IPS-18a (cell line): Measurements from ENCODE around the gene MUC5AC.

ENCODE experiments used
- H3K27ac ChIP-seq: one replicate; pipeline ENCODE4 v1.5.1; 2013; ENCODE audit warnings: low read length
- H3K27me3 ChIP-seq: one replicate; pipeline ENCODE4 v1.6.1; 2013; ENCODE audit warnings: mild to moderate bottlenecking, low read length; ENCODE audit not compliant: control insufficient read depth, insufficient read depth
- H3K36me3 ChIP-seq: one replicate; pipeline ENCODE4 v1.6.1; 2013; ENCODE audit warnings: low read depth, low read length; ENCODE audit not compliant: control insufficient read depth
- H3K4me1 ChIP-seq: one replicate; pipeline ENCODE4 v1.6.1; 2013; ENCODE audit warnings: low read depth, low read length; ENCODE audit not compliant: control insufficient read depth
- H3K4me3 ChIP-seq: one replicate; pipeline ENCODE4 v1.5.1; 2013; ENCODE audit warnings: low read length
- H3K9ac ChIP-seq: one replicate; pipeline ENCODE4 v1.6.1; 2013; ENCODE audit warnings: mild to moderate bottlenecking, low read length, moderate library complexity
- H3K9me3 ChIP-seq: one replicate; pipeline ENCODE4 v1.6.1; 2013; ENCODE audit warnings: low read depth, low read length; ENCODE audit not compliant: control insufficient read depth

The MUC5AC gene

GRCh38 chr11:1193326-1194230 lies 35.8 kb downstream of the MUC5AC start:
- H3K27ac ChIP-seq = no peak overlapping the region
- no peaks in the 10 kb centered on the region for H3K36me3 ChIP-seq
- no peaks in the 10 kb centered on the region for H3K27me3 ChIP-seq
- no peaks in the 10 kb centered on the region for H3K4me1 ChIP-seq
- no peak overlapping the region for H3K9ac ChIP-seq
- no peak overlapping the region for H3K4me3 ChIP-seq
- no peaks in the 10 kb centered on the region for H3K9me3 ChIP-seq

GRCh38 chr11:1194231-1194976 lies 36.7 kb downstream of the MUC5AC start:
- H3K9ac ChIP-seq = no peak overlapping the region
- no peaks in the 10 kb centered on the region for H3K4me1 ChIP-seq
- no peak overlapping the region for H3K27ac ChIP-seq
- no peak overlapping the region for H3K4me3 ChIP-seq
- no peaks in the 10 kb centered on the region for H3K9me3 ChIP-seq
- H3K36me3 ChIP-seq = no peaks in the 10 kb centered on the region
- no peaks in the 10 kb centered on the region for H3K27me3 ChIP-seq

DNA sequence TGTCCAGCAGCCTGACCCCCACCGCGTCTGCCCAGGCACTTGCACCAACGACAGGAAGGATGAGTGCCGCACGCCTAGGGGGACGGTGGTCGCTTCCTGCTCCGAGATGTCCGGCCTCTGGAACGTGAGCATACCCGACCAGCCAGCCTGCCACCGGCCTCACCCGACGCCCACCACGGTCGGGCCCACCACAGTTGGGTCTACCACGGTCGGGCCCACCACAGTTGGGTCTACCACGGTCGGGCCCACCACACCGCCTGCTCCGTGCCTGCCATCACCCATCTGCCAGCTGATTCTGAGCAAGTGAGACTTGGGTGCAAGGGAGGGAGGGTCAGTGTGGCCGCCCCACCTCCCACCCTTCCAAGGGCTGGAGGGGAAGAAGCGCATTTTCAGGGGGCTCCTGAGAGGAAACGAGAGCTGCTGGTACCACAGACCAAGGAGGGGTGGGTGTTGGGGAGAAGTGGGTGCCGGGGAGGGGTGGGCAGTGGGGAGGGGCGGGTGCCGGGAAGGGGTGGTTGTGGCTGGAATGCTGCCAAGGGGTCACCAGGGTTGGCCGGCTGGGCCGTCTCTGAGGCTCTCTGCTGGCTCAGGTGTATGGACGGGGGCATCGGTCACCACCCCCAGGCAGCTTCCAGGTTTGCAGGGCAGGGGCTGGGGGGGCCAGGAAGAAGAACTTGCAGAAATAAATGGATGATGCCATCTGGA lies 37.4 kb downstream of the MUC5AC start:
- H3K9ac ChIP-seq = no peak overlapping the region
- no peaks in the 10 kb centered on the region for H3K4me1 ChIP-seq
- no peaks in the 10 kb centered on the region for H3K27me3 ChIP-seq
- no peaks in the 10 kb centered on the region for H3K9me3 ChIP-seq
- no peak overlapping the region for H3K4me3 ChIP-seq
- no peaks in the 10 kb centered on the region for H3K36me3 ChIP-seq
- no peak overlapping the region for H3K27ac ChIP-seq

- Histone ChIP-seq H3K4me3 (no peak overlapping the region), H3K9ac (no peak overlapping the region), H3K4me1 (no peaks in the 10 kb centered on the region), H3K9me3 (no peaks in the 10 kb centered on the region), H3K27me3 (no peaks in the 10 kb centered on the region), H3K27ac (no peak overlapping the region), H3K36me3 (no peaks in the 10 kb centered on the region)
Observed at GRCh38 chr11:1195682-1196515, 38.1 kb downstream of the MUC5AC start.

GRCh38 chr11:1196516-1197391 lies 39.0 kb downstream of the MUC5AC start:
- Histone ChIP-seq H3K9me3 (no peaks in the 10 kb centered on the region), H3K4me3 (no peak overlapping the region), H3K27ac (no peak overlapping the region), H3K27me3 (no peaks in the 10 kb centered on the region), H3K36me3 (no peaks in the 10 kb centered on the region), H3K9ac (no peak overlapping the region), H3K4me1 (no peaks in the 10 kb centered on the region)

DNA sequence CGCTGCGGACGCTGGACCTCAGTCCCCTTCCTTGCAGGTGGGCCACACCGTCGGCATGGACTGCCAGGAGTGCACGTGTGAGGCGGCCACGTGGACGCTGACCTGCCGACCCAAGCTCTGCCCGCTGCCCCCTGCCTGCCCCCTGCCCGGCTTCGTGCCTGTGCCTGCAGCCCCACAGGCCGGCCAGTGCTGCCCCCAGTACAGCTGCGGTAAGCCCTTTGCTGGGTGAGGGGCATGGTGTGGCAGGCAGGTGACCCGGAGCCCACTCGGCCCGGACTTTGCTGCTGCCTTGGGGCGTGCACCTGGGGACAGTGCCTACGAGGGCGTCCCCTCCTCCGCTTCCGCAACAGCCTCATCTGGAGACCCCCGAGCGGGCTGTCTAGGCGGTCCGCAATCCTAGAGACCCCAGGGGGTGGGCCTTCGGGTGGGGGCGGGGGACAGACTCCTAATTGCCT lies 39.7 kb downstream of the MUC5AC start:
- Histone ChIP-seq H3K27ac (no peak overlapping the region), H3K9me3 (no peaks in the 10 kb centered on the region), H3K4me1 (no peaks in the 10 kb centered on the region), H3K36me3 (no peaks in the 10 kb centered on the region), H3K27me3 (no peaks in the 10 kb centered on the region), H3K9ac (no peak overlapping the region), H3K4me3 (no peak overlapping the region)

DNA sequence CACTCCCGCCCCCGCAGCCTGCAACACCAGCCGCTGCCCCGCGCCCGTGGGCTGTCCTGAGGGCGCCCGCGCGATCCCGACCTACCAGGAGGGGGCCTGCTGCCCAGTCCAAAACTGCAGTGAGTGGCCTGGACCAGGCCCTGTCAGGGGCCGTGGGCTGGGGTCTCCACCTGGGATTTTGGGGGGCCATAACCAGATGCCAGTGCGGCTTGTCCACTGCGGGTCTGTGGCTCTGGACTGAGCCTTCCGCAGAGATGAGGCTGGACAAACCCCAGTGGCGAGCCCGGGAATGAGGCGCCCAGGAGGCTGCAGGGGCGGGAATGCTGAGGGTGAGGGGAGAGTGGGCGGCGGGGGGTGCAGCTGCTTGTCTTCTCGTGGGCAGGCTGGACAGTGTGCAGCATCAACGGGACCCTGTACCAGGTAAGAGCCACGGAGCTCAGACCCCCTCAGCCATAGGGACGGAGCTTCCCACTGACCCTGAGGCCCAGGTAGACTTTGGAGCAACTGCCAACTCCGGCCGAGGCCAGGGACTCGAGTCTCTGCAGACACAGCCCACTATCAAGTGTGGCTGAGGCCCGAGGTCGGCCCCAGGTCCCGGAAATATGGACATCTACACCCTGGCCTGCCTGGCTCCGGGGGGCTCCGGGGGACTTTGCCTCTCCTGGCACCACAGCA lies 40.3 kb downstream of the MUC5AC start:
- Histone ChIP-seq H3K27me3 (no peaks in the 10 kb centered on the region), H3K4me3 (no peak overlapping the region), H3K27ac (no peak overlapping the region), H3K9me3 (no peaks in the 10 kb centered on the region), H3K36me3 (no peaks in the 10 kb centered on the region), H3K4me1 (no peaks in the 10 kb centered on the region), H3K9ac (no peak overlapping the region)

GRCh38 chr11:1198561-1199240 lies 40.9 kb downstream of the MUC5AC start:
- Histone ChIP-seq H3K9ac (no peak overlapping the region), H3K9me3 (no peaks in the 10 kb centered on the region), H3K27me3 (no peaks in the 10 kb centered on the region), H3K4me1 (no peaks in the 10 kb centered on the region), H3K36me3 (no peaks in the 10 kb centered on the region), H3K27ac (no peak overlapping the region), H3K4me3 (no peak overlapping the region)

DNA sequence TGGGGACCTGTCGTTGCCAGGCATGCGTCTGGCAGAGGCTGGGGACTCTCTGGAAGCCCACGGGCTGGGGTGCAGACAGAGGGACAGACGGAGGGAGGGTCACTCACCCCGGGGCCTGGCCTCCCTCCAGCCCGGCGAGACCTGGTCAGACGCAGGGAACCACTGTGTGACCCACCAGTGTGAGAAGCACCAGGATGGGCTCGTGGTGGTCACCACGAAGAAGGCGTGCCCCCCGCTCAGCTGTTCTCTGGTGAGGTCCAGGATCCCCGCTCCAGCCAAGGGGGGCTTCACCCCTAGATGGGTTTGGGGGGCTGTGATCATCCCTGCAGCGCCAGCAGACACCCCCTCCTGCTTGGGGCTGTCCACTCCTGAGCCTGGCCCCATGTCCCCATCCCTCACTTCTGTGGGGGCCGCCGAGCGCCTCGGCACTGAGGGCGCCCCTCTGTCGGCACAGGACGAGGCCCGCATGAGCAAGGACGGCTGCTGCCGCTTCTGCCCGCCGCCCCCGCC lies 41.5 kb downstream of the MUC5AC start:
- Histone ChIP-seq H3K9me3 (no peaks in the 10 kb centered on the region), H3K27me3 (no peaks in the 10 kb centered on the region), H3K4me3 (no peak overlapping the region), H3K4me1 (no peaks in the 10 kb centered on the region), H3K27ac (no peak overlapping the region), H3K9ac (no peak overlapping the region), H3K36me3 (no peaks in the 10 kb centered on the region)
